ENCODE measurements around the gene CCDC190. TPM values are rescaled to one million over a fixed set of nuclear protein-coding genes. Genes with fewer than 3 reads are reported as not detected.

CCDC190 gene
- total and polyA plus RNA-seq, 2 experiments from 2014 or later = not detected

- Histone ChIP-seq H3K36me3 (replicated peaks; ENCODE audit: insufficient read depth, low read depth) (no peaks in the 10 kb centered on the region), H3K27ac (no peak overlapping the region), H3K4me3 (no peak overlapping the region), H3K27me3 (no peaks in the 10 kb centered on the region), H3K4me1 (ENCODE audit: insufficient read depth) (peaks cover 3% of the 10 kb centered on the region), H3K4me2 (no peak overlapping the region), H3K79me2 (no peaks in the 10 kb centered on the region), H4K20me1 (ENCODE audit: insufficient read depth, poor library complexity, severe bottlenecking) (no peaks in the 10 kb centered on the region), H2AFZ (no peak overlapping the region), H3K9me3 (ENCODE audit: low read depth) (no peaks in the 10 kb centered on the region), H3K9me2 (replicated peaks; ENCODE audit: insufficient read depth) (no peaks in the 10 kb centered on the region)
- TF ChIP-seq EZH2 (IDR thresholded peaks at IDR 0.05; ENCODE audit: borderline replicate concordance) (no peak), EZH2phosphoT487 (IDR thresholded peaks at IDR 0.05; ENCODE audit: low read depth, severe bottlenecking, unreplicated experiment) (no peak)
- TF ChIP-seq, protein P1, sequence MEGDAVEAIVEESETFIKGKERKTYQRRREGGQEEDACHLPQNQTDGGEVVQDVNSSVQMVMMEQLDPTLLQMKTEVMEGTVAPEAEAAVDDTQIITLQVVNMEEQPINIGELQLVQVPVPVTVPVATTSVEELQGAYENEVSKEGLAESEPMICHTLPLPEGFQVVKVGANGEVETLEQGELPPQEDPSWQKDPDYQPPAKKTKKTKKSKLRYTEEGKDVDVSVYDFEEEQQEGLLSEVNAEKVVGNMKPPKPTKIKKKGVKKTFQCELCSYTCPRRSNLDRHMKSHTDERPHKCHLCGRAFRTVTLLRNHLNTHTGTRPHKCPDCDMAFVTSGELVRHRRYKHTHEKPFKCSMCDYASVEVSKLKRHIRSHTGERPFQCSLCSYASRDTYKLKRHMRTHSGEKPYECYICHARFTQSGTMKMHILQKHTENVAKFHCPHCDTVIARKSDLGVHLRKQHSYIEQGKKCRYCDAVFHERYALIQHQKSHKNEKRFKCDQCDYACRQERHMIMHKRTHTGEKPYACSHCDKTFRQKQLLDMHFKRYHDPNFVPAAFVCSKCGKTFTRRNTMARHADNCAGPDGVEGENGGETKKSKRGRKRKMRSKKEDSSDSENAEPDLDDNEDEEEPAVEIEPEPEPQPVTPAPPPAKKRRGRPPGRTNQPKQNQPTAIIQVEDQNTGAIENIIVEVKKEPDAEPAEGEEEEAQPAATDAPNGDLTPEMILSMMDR (IDR thresholded peaks at IDR 0.05; ENCODE audit: poor library complexity) = no peak
- DNase-seq (ENCODE audit: low spot score) = no peak
- WGBS (ENCODE audit: low lambda C conversion rate, missing lambda C conversion rate) = 74% methylated on average over 2 of the region's 2 CpGs
Measured at GRCh38 chr1:162856260-162856659, 4.7 kb downstream of the CCDC190 start.

GRCh38 chr1:162855461-162856150 is 5.4 kb downstream of the CCDC190 start:
- no peak for TF ChIP-seq EZH2phosphoT487 (IDR thresholded peaks at IDR 0.05; ENCODE audit: low read depth, severe bottlenecking, unreplicated experiment)
- TF ChIP-seq EZH2 (IDR thresholded peaks at IDR 0.05; ENCODE audit: borderline replicate concordance) = no peak
- Histone ChIP-seq H3K36me3 (replicated peaks; ENCODE audit: insufficient read depth, low read depth) (no peaks in the 10 kb centered on the region), H2AFZ (no peak overlapping the region), H3K79me2 (no peaks in the 10 kb centered on the region), H3K4me1 (ENCODE audit: insufficient read depth) (no peaks in the 10 kb centered on the region), H3K27me3 (no peaks in the 10 kb centered on the region), H3K9me3 (ENCODE audit: low read depth) (no peaks in the 10 kb centered on the region), H4K20me1 (ENCODE audit: insufficient read depth, poor library complexity, severe bottlenecking) (no peaks in the 10 kb centered on the region), H3K9me2 (replicated peaks; ENCODE audit: insufficient read depth) (no peaks in the 10 kb centered on the region), H3K4me2 (no peak overlapping the region), H3K4me3 (no peak overlapping the region), H3K27ac (no peak overlapping the region)
- 87% methylated on average over 4 of the region's 4 CpGs for WGBS (ENCODE audit: low lambda C conversion rate, missing lambda C conversion rate)
- DNase-seq (ENCODE audit: low spot score) = no peak

DNA sequence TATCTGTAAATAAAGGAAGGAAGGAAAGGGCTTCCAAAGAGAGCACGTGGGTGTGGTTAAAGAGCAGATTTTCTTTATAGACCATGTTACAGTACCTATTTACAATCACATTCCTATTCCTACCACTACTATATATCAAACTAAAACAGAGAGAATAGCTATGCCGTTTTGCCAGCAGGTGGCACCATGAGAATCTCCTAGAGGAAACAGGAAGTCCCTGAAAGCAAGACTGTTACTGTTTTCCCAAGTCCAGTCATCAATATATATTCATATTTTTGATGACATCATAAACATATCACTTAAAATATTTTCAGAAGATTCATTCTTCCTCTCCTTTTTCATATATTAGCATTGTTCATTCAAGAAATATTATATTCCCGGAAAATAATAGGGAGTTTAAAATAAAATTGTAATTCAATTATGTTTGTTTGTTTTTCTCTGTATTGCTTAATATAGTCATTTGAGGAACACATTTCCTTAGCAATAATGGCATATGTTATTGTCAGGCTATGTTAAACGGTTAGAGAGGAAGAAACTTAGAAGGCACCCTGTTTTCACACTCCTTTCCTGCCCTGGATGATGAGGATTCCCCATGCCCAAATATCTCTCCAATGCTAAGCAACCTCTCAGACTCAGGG is 6.6 kb downstream of the CCDC190 start:
- Histone ChIP-seq H3K27me3 (no peaks in the 10 kb centered on the region), H3K4me1 (ENCODE audit: insufficient read depth) (no peaks in the 10 kb centered on the region), H3K9me2 (replicated peaks; ENCODE audit: insufficient read depth) (no peaks in the 10 kb centered on the region), H4K20me1 (ENCODE audit: insufficient read depth, poor library complexity, severe bottlenecking) (no peaks in the 10 kb centered on the region), H3K36me3 (replicated peaks; ENCODE audit: insufficient read depth, low read depth) (no peaks in the 10 kb centered on the region), H3K9me3 (ENCODE audit: low read depth) (no peaks in the 10 kb centered on the region), H3K79me2 (no peaks in the 10 kb centered on the region), H3K27ac (no peak overlapping the region), H2AFZ (no peak overlapping the region), H3K4me2 (no peak overlapping the region), H3K4me3 (no peak overlapping the region)
- TF ChIP-seq, protein P1 (IDR thresholded peaks at IDR 0.05; ENCODE audit: poor library complexity) = peak; percentile 83
- no peak for TF ChIP-seq EZH2phosphoT487 (IDR thresholded peaks at IDR 0.05; ENCODE audit: low read depth, severe bottlenecking, unreplicated experiment)
- DNase-seq (ENCODE audit: low spot score) = peak; percentile 76
- WGBS (ENCODE audit: low lambda C conversion rate, missing lambda C conversion rate) = 41% methylated on average over 4 of the region's 4 CpGs

- Histone ChIP-seq H3K79me2 (no peaks in the 10 kb centered on the region), H2AFZ (no peak overlapping the region), H3K27me3 (no peaks in the 10 kb centered on the region), H3K4me2 (no peak overlapping the region), H3K27ac (no peak overlapping the region), H3K36me3 (replicated peaks; ENCODE audit: insufficient read depth, low read depth) (no peaks in the 10 kb centered on the region), H4K20me1 (ENCODE audit: insufficient read depth, poor library complexity, severe bottlenecking) (no peaks in the 10 kb centered on the region), H3K4me3 (no peak overlapping the region), H3K9me3 (ENCODE audit: low read depth) (no peaks in the 10 kb centered on the region), H3K9me2 (replicated peaks; ENCODE audit: insufficient read depth) (no peaks in the 10 kb centered on the region), H3K4me1 (ENCODE audit: insufficient read depth) (no peaks in the 10 kb centered on the region)
- 100% methylated on average over 1 of the region's 1 CpG for WGBS (ENCODE audit: low lambda C conversion rate, missing lambda C conversion rate)
- no peak for TF ChIP-seq EZH2 (IDR thresholded peaks at IDR 0.05; ENCODE audit: borderline replicate concordance)
- no peak for DNase-seq (ENCODE audit: low spot score)
Measured at GRCh38 chr1:162851341-162851740, 9.6 kb downstream of the CCDC190 start.
